Osteoblast (primary cell): ENCODE results near the gene RPL37. TPM values are rescaled to one million over a fixed set of nuclear protein-coding genes. Genes with fewer than 3 reads are reported as not detected.

Experiments used
- DNase-seq: peaks from one replicate; pipeline ENCODE4 v3.0.0; 2011; ENCODE audit warnings: low spot score, mixed read lengths; ENCODE audit not compliant: insufficient read length; ENCODE audit errors: missing footprints
- H2AFZ ChIP-seq: 2 replicates; pipeline ENCODE4 v1.6.0; 2011; ENCODE audit warnings: mild to moderate bottlenecking, low read length
- H3K27ac ChIP-seq: 2 replicates; pipeline ENCODE4 v1.5.1; 2011; ENCODE audit warnings: mild to moderate bottlenecking, low read depth, low read length, moderate library complexity
- H3K27me3 ChIP-seq: 2 replicates; pipeline ENCODE4 v1.6.0; 2012; ENCODE audit warnings: mild to moderate bottlenecking, control low read depth, inconsistent platforms, low read length, moderate library complexity; ENCODE audit not compliant: insufficient read depth
- H3K36me3 ChIP-seq: 2 replicates; pipeline ENCODE4 v1.5.1; 2011; ENCODE audit warnings: mild to moderate bottlenecking, low read length, control low read depth, moderate library complexity; ENCODE audit not compliant: insufficient read depth
- H3K4me1 ChIP-seq: 2 replicates; pipeline ENCODE4 v1.5.1; 2011; ENCODE audit warnings: mild to moderate bottlenecking, low read length, control low read depth, moderate library complexity; ENCODE audit not compliant: insufficient read depth
- H3K4me2 ChIP-seq: 2 replicates; pipeline ENCODE4 v1.6.0; 2011; ENCODE audit warnings: mild to moderate bottlenecking, low read length; ENCODE audit not compliant: insufficient read depth
- H3K4me3 ChIP-seq: fragments of 200-600 bp; sonication (generic); 3 replicates; pipeline ENCODE4 v1.5.1; 2012; ENCODE audit warnings: mild to moderate bottlenecking, low read length, inconsistent platforms; ENCODE audit not compliant: insufficient read depth
- H3K79me2 ChIP-seq: 2 replicates; pipeline ENCODE4 v1.6.0; 2012; ENCODE audit warnings: mild to moderate bottlenecking, low read length, control low read depth, inconsistent platforms; ENCODE audit not compliant: insufficient read depth
- H3K9me3 ChIP-seq: 2 replicates; pipeline ENCODE4 v1.5.1; 2011; ENCODE audit warnings: low read depth, low read length, control low read depth
- H4K20me1 ChIP-seq: 2 replicates; pipeline ENCODE4 v1.6.0; 2012; ENCODE audit warnings: mild to moderate bottlenecking, low read length, control low read depth; ENCODE audit not compliant: insufficient read depth
- CTCF ChIP-seq: IDR thresholded peaks from 2 replicates; pipeline ENCODE4 v1.5.1; 2011; ENCODE audit warnings: mild to moderate bottlenecking, low read depth, low read length, moderate library complexity; ENCODE audit errors: extremely low read depth
- total RNA-seq: library from RNA; depleted of rRNA; stranded (reverse); fragments of >200 nt; gene quantifications from 2 replicates; pipeline ENCODE4 v1.2.3, GENCODE V29; 2012

RPL37 gene
- total RNA-seq, 1 donor, result 220 TPM

GRCh38 chr5:40860711-40861110 is 25.7 kb upstream of the RPL37 start:
- no peaks in the 10 kb centered on the region for H3K36me3 ChIP-seq
- H3K9me3 ChIP-seq, result no peaks in the 10 kb centered on the region
- H2AFZ ChIP-seq, result no peak overlapping the region
- H4K20me1 ChIP-seq, result no peaks in the 10 kb centered on the region
- no peaks in the 10 kb centered on the region for H3K4me1 ChIP-seq
- DNase-seq, result no peak
- no peak for TF ChIP-seq CTCF
- H3K27me3 ChIP-seq, result no peaks in the 10 kb centered on the region
- no peak overlapping the region for H3K4me2 ChIP-seq
- H3K4me3 ChIP-seq, result no peak overlapping the region
- H3K27ac ChIP-seq, result no peak overlapping the region
- H3K79me2 ChIP-seq, result no peaks in the 10 kb centered on the region

GRCh38 chr5:40853632-40854192 is 18.7 kb upstream of the RPL37 start:
- Histone ChIP-seq H3K4me2 (no peak overlapping the region), H3K79me2 (no peaks in the 10 kb centered on the region), H3K9me3 (no peaks in the 10 kb centered on the region), H3K4me3 (no peak overlapping the region), H2AFZ (no peak overlapping the region), H3K27me3 (no peaks in the 10 kb centered on the region), H3K36me3 (peaks cover 6% of the 10 kb centered on the region), H3K27ac (no peak overlapping the region), H4K20me1 (no peaks in the 10 kb centered on the region), H3K4me1 (no peaks in the 10 kb centered on the region)
- TF ChIP-seq CTCF, result no peak
- no peak for DNase-seq

- H3K79me2 ChIP-seq, result peaks cover 8% of the 10 kb centered on the region
- H3K9me3 ChIP-seq, result no peaks in the 10 kb centered on the region
Measured at GRCh38 chr5:40847525-40847924, 12.5 kb upstream of the RPL37 start.

GRCh38 chr5:40846371-40846770 is 11.3 kb upstream of the RPL37 start:
- no peaks in the 10 kb centered on the region for H3K9me3 ChIP-seq
- no peak for TF ChIP-seq CTCF
- DNase-seq, result no peak
- H3K4me1 ChIP-seq, result peaks cover 12% of the 10 kb centered on the region
- peaks cover 8% of the 10 kb centered on the region for H3K79me2 ChIP-seq
- no peak overlapping the region for H3K4me3 ChIP-seq
- no peak overlapping the region for H3K4me2 ChIP-seq
- H4K20me1 ChIP-seq, result no peaks in the 10 kb centered on the region
- H2AFZ ChIP-seq, result no peak overlapping the region
- H3K27me3 ChIP-seq, result no peaks in the 10 kb centered on the region
- no peaks in the 10 kb centered on the region for H3K36me3 ChIP-seq
- H3K27ac ChIP-seq, result no peak overlapping the region

More at GRCh38 chr5:40847525-40847924, 12.5 kb upstream of the RPL37 start:
- Histone ChIP-seq H3K27ac (no peak overlapping the region), H3K4me3 (no peak overlapping the region), H3K27me3 (no peaks in the 10 kb centered on the region), H3K4me2 (no peak overlapping the region), H3K36me3 (no peaks in the 10 kb centered on the region), H3K4me1 (peaks cover 8% of the 10 kb centered on the region), H2AFZ (no peak overlapping the region), H4K20me1 (no peaks in the 10 kb centered on the region)
- TF ChIP-seq CTCF, result no peak
- DNase-seq, result no peak
